ENCODE results near the gene HVCN1.

DNA sequence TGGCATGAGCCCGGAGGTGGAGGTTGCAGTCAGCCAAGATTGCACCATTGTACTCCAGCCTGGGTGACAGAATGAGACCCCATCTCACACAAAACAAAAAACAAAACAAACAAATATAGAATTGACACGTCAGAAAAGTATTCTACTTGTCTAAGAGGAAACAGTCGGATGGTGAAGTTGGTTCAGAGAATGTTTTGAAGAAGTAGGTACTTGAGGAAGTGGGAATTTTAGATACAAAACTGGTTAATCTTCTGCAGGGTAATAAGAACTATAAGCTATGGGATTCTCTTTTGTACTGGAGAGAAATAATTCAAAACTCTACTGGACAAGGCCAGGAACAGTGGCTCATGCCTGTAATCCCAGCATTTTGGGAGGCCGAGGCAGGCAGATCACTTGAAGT lies 89.6 kb downstream of the HVCN1 start:
- TF ChIP-seq, protein P1, sequence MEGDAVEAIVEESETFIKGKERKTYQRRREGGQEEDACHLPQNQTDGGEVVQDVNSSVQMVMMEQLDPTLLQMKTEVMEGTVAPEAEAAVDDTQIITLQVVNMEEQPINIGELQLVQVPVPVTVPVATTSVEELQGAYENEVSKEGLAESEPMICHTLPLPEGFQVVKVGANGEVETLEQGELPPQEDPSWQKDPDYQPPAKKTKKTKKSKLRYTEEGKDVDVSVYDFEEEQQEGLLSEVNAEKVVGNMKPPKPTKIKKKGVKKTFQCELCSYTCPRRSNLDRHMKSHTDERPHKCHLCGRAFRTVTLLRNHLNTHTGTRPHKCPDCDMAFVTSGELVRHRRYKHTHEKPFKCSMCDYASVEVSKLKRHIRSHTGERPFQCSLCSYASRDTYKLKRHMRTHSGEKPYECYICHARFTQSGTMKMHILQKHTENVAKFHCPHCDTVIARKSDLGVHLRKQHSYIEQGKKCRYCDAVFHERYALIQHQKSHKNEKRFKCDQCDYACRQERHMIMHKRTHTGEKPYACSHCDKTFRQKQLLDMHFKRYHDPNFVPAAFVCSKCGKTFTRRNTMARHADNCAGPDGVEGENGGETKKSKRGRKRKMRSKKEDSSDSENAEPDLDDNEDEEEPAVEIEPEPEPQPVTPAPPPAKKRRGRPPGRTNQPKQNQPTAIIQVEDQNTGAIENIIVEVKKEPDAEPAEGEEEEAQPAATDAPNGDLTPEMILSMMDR (IDR thresholded peaks at IDR 0.05), result no peak
- TF ChIP-seq POLR2A (IDR thresholded peaks at IDR 0.05), result no peak
